Karpas-422 (cell line): Measurements from ENCODE around the gene SEC14L6. TPM values are rescaled to one million over a fixed set of nuclear protein-coding genes. Genes with fewer than 3 reads are reported as not detected.
"Not testable (repeated sequence)": the region's sequence is repeated elsewhere in the genome, so short reads cannot be mapped to it uniquely, and the experiment has no call there.

Experiments used
- DNase-seq: peaks from one replicate; pipeline ENCODE4 v3.0.0-alpha.2; 2015
- H2AFZ ChIP-seq: fragments of 200-600 bp; sonication (generic); 2 replicates; pipeline ENCODE4 v1.6.1; 2014; ENCODE audit warnings: antibody characterized with exemption, low read length, mixed read lengths
- H3K27ac ChIP-seq: fragments of 200-600 bp; sonication (generic); 2 replicates; pipeline ENCODE4 v1.5.1; 2014; ENCODE audit warnings: mild to moderate bottlenecking, low read length, moderate library complexity
- H3K27me3 ChIP-seq: fragments of 200-600 bp; sonication (generic); 2 replicates; pipeline ENCODE4 v1.6.1; 2014; ENCODE audit warnings: low read length, mixed read lengths
- H3K36me3 ChIP-seq: fragments of 200-600 bp; sonication (generic); 2 replicates; pipeline ENCODE4 v1.6.1; 2014; ENCODE audit warnings: low read length, mixed read lengths; ENCODE audit not compliant: insufficient read depth
- H3K4me1 ChIP-seq: fragments of 200-600 bp; sonication (generic); 2 replicates; pipeline ENCODE4 v1.6.1; 2014; ENCODE audit warnings: mild to moderate bottlenecking, low read length, mixed read lengths
- H3K4me2 ChIP-seq: fragments of 200-600 bp; sonication (generic); 2 replicates; pipeline ENCODE4 v1.6.1; 2014; ENCODE audit warnings: low read length, low read depth, mild to moderate bottlenecking; ENCODE audit not compliant: poor library complexity, severe bottlenecking
- H3K4me3 ChIP-seq: fragments of 200-600 bp; sonication (generic); 2 replicates; pipeline ENCODE4 v1.5.1; 2014; ENCODE audit warnings: mild to moderate bottlenecking, antibody characterized with exemption, low read length, mixed read lengths
- H3K79me2 ChIP-seq: fragments of 200-600 bp; sonication (generic); 2 replicates; pipeline ENCODE4 v1.6.1; 2014; ENCODE audit warnings: mild to moderate bottlenecking, low read length, mixed read lengths
- H3K9ac ChIP-seq: fragments of 200-600 bp; sonication (generic); 2 replicates; pipeline ENCODE4 v1.6.0; 2014; ENCODE audit warnings: low read length
- H3K9me2 ChIP-seq: fragments of 200-600 bp; sonication (generic), shearing (Covaris generic); replicated peaks from 2 replicates; pipeline ENCODE4 v1.6.0; 2014; ENCODE audit warnings: mild to moderate bottlenecking, low read length, moderate library complexity; ENCODE audit not compliant: insufficient read depth
- H3K9me3 ChIP-seq: fragments of 300-700, 200-600 bp; sonication (generic); 2 replicates; pipeline ENCODE4 v1.6.1; 2014; ENCODE audit warnings: low read length, mixed read lengths
- H4K20me1 ChIP-seq: fragments of 200-600 bp; sonication (generic); 2 replicates; pipeline ENCODE4 v1.6.1; 2014; ENCODE audit warnings: mild to moderate bottlenecking, antibody characterized with exemption, low read length, low read depth; ENCODE audit not compliant: insufficient read depth
- total RNA-seq: library from RNA; depleted of rRNA; stranded (reverse); fragments of >200 nt; shearing (Covaris generic); gene quantifications from 2 replicates; pipeline ENCODE4 v1.2.3, GENCODE V29; 2014; ENCODE audit warnings: low replicate concordance

The SEC14L6 gene
- total RNA-seq, 1 experiment from 2014 or later: not detected

DNA sequence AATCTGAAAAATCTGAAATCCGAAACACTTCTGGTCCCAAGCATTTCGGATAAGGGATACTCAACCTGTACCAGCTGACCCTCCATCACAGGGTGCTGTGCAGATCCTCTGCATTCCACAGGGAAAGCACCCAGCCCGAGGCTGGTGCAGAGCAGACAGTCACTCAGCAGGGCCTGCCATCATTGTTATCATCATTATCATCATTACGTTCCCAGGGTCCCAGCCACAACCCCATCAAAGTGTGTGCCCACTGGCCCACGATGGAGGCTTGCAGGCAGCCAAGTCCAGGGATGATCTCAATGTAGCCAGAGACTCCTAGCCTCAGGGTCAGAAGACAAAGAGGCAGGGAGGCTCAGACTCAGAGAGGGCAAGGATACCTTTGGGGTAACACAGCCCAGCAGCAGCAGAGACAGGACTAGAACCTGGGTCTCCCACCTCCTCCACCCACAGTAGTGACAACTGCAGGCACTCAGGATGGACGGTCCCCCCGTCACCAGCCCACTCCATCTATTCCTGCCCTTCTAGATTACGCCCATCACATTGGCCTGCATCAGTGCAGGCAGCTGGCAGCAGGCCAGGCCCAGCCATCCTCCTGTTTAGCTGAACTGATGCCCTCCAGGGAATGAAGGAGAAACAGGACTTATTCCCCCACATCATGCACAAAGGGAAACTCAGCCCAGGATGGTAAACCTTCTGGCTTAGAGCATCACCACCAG lies 17.7 kb upstream of the SEC14L6 start:
- Histone ChIP-seq H3K9ac (no peak overlapping the region), H3K4me1 (no peaks in the 10 kb centered on the region), H4K20me1 (no peaks in the 10 kb centered on the region), H3K4me2 (no peak overlapping the region), H2AFZ (no peak overlapping the region), H3K79me2 (no peaks in the 10 kb centered on the region), H3K27me3 (no peaks in the 10 kb centered on the region), H3K9me2 (no peaks in the 10 kb centered on the region), H3K9me3 (no peaks in the 10 kb centered on the region), H3K27ac (no peak overlapping the region), H3K4me3 (no peak overlapping the region), H3K36me3 (no peaks in the 10 kb centered on the region)
- no peak for DNase-seq

DNA sequence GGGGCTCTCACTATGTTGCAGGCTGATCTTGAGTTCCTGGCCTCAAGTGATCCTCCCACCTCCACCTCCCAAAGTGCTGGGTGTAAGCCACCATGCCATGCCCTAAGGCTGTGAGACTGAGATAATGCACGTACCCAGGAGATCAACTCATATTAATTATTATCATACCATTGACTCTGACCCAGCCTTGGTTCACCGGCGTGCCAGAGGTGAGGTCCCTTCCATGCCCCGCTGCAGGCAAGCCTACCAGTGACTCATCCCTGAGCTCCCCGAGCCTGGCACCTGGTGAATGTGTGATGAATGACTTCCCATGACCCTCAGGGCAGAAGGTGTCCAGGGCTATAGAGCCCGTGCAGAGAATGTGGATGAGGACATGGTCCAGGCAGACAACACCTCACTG lies 15.8 kb upstream of the SEC14L6 start:
- H3K9me2 ChIP-seq: no peaks in the 10 kb centered on the region
- no peak for DNase-seq
- no peak overlapping the region for H2AFZ ChIP-seq
- no peak overlapping the region for H3K4me2 ChIP-seq
- no peaks in the 10 kb centered on the region for H3K79me2 ChIP-seq
- H3K27ac ChIP-seq: no peak overlapping the region
- no peaks in the 10 kb centered on the region for H3K9me3 ChIP-seq
- no peaks in the 10 kb centered on the region for H3K27me3 ChIP-seq
- H3K4me1 ChIP-seq: no peaks in the 10 kb centered on the region
- no peaks in the 10 kb centered on the region for H3K36me3 ChIP-seq
- H3K9ac ChIP-seq: no peak overlapping the region
- H3K4me3 ChIP-seq: no peak overlapping the region
- H4K20me1 ChIP-seq: no peaks in the 10 kb centered on the region

DNA sequence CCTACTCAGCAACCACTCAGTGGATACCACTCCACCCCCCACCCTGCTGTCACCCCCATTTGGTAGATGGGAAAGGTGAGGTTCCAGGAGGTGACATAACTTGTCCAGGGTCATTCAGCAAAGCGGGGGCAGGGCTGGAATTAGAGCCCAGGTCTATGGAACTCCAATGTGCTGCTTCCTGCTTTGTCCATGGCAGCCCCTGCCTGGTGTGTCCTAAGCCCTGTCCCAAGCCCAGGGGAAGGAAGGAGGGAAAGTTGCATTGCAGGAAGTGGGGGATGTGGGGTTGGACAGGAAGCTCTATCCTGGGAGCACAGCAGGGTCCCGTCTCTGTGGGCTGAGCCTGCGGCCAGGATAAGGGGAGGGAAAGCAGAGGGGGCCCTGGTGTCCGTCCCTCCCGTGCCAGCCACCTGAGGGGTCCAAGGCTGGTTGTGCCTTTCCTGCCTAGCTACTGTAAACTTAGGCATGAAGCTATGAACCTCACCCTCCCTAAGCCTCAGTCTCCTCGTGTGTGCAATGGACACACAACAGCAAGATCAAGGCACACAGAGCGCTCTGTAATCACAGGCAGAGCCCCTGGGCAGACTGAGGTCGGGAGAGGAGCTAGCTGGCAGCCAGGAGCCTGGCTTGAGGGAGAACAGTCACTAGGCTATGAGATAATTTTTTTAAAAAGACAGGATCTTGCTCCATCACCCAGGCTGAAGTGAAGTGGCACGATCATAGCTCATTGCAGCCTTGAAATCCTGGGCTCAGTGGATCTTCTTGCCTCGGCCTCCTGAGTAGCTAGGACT lies 15.1 kb upstream of the SEC14L6 start:
- Histone ChIP-seq H3K27me3 (no peaks in the 10 kb centered on the region), H4K20me1 (no peaks in the 10 kb centered on the region), H3K4me3 (no peak overlapping the region), H3K79me2 (no peaks in the 10 kb centered on the region), H3K27ac (no peak overlapping the region), H3K36me3 (no peaks in the 10 kb centered on the region), H3K4me2 (no peak overlapping the region), H3K9ac (no peak overlapping the region), H3K9me3 (no peaks in the 10 kb centered on the region), H3K4me1 (no peaks in the 10 kb centered on the region), H2AFZ (no peak overlapping the region), H3K9me2 (no peaks in the 10 kb centered on the region)
- no peak for DNase-seq

DNA sequence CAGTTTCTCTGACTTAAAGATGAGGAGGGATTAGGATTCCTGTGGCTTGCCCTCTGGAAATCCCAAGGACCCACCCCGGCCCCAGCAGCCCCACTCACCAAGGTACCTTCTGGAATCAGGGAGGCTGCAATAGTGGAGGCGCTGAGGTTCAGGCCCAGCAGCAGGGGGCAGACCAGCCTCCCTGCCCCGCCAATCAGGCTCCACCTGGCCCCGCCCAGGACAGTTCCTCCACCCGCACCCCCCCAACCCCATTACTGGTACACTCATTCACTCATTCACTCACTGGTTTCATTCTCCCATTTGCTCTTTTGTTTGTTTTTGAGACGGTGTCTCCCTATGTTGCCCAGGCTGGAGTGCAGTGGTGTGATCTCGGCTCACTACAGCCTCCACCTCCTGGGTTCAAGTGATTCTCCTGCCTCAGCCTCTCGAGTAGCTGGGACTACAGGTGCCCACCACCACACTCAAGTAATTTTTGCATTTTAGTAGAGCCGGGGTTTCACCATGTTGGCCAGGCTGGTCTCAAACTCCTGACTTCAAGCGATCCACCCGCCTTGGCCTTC lies 14.2 kb upstream of the SEC14L6 start:
- not testable (repeated sequence) for H3K27me3 ChIP-seq, H3K9me2 ChIP-seq, H3K27ac ChIP-seq, H3K9me3 ChIP-seq, H2AFZ ChIP-seq, H3K36me3 ChIP-seq, H3K79me2 ChIP-seq, H4K20me1 ChIP-seq, H3K4me1 ChIP-seq, H3K4me3 ChIP-seq, H3K9ac ChIP-seq, H3K4me2 ChIP-seq
- peak; percentile 73 for DNase-seq

DNA sequence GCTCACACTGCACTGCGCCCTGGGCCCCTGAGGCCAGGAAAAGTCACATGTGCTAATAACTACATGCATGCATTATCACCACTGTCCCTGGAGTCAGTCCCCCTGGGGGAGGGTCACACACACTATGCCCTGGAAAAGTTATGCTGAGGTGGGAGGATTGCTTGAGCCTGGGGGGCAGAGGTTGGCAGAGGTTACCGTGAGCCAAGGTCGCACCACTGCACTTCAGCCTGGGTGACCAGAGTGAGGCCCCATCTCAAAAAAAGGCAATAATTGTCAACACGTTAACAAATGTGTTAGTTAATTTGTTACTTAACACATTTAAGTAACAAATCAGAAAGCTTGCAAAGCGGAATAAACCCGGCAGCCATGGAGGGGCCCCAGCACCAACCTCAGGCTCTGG lies 13.3 kb upstream of the SEC14L6 start:
- H3K36me3 ChIP-seq: no peaks in the 10 kb centered on the region
- H3K4me1 ChIP-seq: no peaks in the 10 kb centered on the region
- H3K9me3 ChIP-seq: no peaks in the 10 kb centered on the region
- H4K20me1 ChIP-seq: no peaks in the 10 kb centered on the region
- H3K79me2 ChIP-seq: no peaks in the 10 kb centered on the region
- no peak overlapping the region for H3K4me2 ChIP-seq
- H3K4me3 ChIP-seq: no peak overlapping the region
- no peak overlapping the region for H3K27ac ChIP-seq
- no peaks in the 10 kb centered on the region for H3K9me2 ChIP-seq
- no peak overlapping the region for H2AFZ ChIP-seq
- no peak overlapping the region for H3K9ac ChIP-seq
- no peaks in the 10 kb centered on the region for H3K27me3 ChIP-seq
- DNase-seq: no peak

DNA sequence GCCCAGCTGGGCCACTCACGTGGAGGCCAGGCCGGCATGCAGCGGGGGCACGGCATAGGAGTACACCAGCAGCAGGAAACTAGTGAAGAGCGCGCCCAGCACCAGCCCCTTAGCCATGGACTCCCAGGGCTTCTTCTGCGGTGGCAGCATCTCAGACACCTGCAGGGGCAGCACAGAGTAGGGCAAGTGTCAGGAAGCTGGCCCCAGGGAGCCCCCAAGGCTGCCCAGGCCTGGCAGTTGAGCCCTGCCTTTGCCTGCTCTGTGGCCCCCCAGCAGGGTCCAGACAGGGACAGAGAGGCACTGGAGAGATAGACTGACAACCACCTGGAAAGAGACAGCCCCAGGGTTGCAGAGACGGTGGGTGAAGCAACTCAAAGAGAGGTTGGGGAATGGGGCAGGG lies 10.7 kb upstream of the SEC14L6 start:
- no peak for DNase-seq
- Histone ChIP-seq H3K9me3 (no peaks in the 10 kb centered on the region), H3K4me2 (no peak overlapping the region), H3K27ac (no peak overlapping the region), H3K4me3 (no peak overlapping the region), H3K9ac (no peak overlapping the region), H3K36me3 (no peaks in the 10 kb centered on the region), H4K20me1 (no peaks in the 10 kb centered on the region), H3K4me1 (no peaks in the 10 kb centered on the region), H2AFZ (no peak overlapping the region), H3K27me3 (no peaks in the 10 kb centered on the region), H3K79me2 (no peaks in the 10 kb centered on the region), H3K9me2 (no peaks in the 10 kb centered on the region)

DNA sequence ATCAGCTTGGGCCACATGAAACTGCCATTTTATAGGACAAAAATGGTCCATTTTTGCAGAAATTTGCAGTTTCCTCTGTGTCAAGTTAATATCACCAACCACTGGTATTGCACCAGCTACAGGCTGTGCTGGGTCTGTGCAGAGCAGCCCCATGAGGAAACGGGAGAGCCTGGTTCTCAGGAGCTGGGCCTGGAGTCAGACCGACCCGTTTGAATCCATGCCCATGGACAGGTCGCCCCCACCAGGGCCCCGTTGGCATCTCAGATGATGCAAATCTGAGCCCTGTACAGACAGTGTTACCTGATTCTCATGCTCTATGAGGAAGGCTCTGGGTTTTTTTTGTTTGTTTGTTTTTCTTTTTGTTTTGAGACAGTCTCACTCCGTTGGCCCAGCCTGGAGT lies 9.8 kb upstream of the SEC14L6 start:
- H3K9ac ChIP-seq: no peak overlapping the region
- H3K4me1 ChIP-seq: no peaks in the 10 kb centered on the region
- no peaks in the 10 kb centered on the region for H3K9me2 ChIP-seq
- H3K4me2 ChIP-seq: no peak overlapping the region
- no peaks in the 10 kb centered on the region for H4K20me1 ChIP-seq
- no peak overlapping the region for H2AFZ ChIP-seq
- peak; percentile 49 for DNase-seq
- no peaks in the 10 kb centered on the region for H3K27me3 ChIP-seq
- H3K4me3 ChIP-seq: no peak overlapping the region
- H3K9me3 ChIP-seq: no peaks in the 10 kb centered on the region
- no peak overlapping the region for H3K27ac ChIP-seq
- no peaks in the 10 kb centered on the region for H3K36me3 ChIP-seq
- H3K79me2 ChIP-seq: no peaks in the 10 kb centered on the region

DNA sequence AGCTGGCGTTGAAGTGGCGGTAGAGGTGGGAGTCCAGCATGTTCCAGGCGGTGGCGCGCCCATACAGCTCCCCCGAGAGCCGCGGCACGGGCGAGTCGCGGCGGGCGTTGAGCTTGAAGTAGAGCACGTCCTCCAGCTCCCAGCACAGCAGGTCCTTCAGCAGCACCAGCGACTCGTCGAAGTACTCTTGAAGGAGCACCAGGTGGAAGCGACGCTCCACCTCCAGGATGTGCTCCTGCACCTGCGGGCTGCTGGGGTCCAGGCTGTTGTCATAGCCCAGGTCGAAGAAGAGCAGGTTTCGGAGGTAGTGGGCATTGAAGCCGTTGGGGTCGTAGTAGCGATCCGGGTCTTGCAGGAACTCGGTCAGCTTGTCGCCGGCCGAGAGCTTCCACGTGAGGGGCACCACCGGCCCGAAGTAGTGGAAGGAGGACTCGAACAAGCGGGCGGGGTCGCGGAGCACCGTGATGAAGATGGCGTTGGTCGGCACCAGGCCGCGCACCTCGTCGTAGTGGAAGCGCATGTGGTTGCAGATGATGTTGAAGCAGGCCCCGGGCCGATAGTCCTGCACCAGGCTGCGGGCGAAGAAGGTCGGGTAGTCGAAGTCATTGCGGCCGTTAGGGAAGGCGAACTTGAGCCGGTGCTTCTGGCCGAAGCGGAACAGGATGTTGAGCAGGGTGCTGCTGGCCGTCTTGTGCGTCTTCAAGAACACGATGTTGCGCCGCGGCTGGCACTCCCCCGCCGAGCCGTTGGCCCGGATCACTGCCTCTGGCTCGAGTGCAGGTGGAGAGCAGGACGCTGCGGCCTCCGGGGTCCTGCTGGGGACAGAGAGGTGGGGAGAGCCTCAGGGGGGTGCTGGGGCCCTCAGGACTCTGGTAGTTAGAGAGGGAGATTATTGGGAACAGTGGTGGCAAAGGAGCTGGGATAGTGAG lies 9.0 kb upstream of the SEC14L6 start:
- Histone ChIP-seq H3K27me3 (no peaks in the 10 kb centered on the region), H2AFZ (no peak overlapping the region), H3K4me1 (no peaks in the 10 kb centered on the region), H4K20me1 (no peaks in the 10 kb centered on the region), H3K79me2 (no peaks in the 10 kb centered on the region), H3K4me3 (no peak overlapping the region), H3K9me3 (no peaks in the 10 kb centered on the region), H3K36me3 (no peaks in the 10 kb centered on the region), H3K4me2 (no peak overlapping the region), H3K27ac (no peak overlapping the region), H3K9ac (no peak overlapping the region), H3K9me2 (no peaks in the 10 kb centered on the region)
- no peak for DNase-seq
